T follicular helper cell (primary cell): ENCODE results near the gene PSD4.

Experiments
- DNase-seq: peaks from one replicate; pipeline ENCODE4 v3.0.0-alpha.2; 2020; ENCODE audit warnings: low read depth

The PSD4 gene

DNA sequence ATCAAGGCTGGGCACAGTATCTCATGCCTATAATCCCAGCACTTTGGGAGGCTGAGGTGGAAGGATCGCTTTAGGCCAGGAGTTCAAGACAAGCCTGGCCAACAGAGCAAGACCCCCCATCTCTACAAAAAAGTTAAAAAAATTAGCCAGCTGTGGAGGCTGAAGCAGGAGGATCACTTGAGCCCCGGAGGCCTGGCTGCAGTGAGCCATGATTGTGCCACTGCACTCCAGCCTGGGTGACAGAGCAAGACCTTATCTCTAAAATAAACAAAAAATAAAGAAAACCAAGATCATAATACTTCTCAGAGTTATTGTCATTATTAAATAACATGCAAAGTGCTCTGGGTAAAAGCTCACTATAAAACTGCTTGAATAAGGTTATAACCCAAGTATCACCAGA is 31.5 kb upstream of the PSD4 start:
- no peak for DNase-seq

DNA sequence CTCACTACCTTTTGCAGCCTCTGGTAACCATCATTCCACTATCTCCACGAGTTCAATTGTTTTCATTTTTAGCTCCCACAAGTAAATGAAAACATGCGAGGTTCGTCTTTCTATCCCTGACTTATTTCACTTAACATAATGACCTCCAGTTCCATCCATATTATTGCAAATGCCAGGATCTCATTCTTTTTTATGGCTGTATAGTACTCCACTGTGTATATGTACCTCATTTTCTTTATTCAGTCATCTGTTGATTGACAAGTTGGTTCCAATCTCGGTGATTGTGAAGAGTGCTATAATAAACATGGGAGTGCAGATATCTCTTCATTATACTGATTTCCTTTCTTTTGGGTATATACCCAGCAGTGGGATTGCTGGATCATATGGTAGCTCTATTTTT is 29.5 kb upstream of the PSD4 start:
- no peak for DNase-seq

DNA sequence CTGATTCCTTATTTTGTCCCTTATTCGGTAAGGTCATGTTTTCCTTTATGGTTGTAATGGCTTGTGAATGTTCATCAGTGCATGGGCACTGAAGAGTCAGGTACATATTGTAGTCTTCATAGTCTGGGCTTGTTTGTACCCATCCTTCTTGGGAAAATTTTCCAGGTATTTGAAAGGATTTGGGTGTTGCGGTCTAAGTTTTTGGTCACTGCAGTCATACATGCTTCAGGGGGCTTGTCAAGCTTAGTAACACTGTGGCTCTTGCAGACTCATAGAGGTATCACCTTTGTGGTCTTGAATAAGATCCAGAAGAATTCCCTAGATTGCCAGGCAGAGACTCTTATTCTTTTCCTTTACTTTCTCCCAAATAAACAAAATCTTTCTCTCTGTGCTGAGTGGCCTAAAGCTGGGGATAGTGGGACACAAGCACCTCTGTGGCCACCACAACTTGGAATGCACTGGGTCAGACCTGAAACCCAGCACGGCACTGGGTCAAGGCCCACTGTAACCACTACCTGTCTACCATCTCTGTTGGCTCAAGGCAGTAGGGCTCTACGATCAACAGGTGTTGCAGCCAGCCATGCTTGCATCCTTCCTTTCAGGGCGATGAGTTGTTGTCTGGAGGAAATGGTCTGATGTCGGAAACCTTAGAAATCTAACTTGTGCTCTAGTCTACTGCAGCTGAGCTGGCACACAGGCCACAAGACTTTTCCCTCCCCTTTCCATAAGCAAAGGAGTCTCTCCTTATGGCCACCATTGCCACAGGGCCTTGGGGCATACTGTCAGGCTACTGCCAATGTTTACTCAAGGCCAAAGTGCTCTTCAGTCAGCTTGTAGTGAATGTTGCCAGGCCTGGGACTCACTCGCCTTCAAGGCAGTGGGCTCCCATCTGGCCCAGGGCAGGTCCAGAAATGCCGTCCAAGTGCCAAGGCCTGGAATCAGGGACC is 24.9 kb upstream of the PSD4 start:
- no peak for DNase-seq

GRCh38 chr2:113149553-113150257 is 24.1 kb upstream of the PSD4 start:
- no peak for DNase-seq

GRCh38 chr2:113150258-113150601 is 23.5 kb upstream of the PSD4 start:
- DNase-seq: no peak

DNA sequence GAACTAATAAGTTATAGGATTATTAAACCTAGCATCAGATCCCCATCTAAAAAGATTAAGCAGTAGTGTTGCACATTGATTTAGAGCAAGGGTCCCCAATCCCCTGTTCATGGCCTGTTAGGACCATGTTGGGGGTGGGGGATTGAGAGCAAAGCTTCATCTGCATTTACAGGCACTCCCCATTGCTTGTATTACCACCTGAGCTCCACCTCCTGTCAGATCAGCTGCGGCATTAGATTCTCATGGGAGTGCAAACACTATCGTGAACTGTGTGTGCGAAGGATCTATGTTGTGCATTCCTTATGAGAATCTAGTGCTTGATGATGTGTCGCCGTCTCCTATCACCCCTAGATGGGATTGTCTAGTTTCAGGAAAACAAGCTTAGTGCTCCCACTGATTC is 18.4 kb upstream of the PSD4 start:
- DNase-seq: no peak

DNA sequence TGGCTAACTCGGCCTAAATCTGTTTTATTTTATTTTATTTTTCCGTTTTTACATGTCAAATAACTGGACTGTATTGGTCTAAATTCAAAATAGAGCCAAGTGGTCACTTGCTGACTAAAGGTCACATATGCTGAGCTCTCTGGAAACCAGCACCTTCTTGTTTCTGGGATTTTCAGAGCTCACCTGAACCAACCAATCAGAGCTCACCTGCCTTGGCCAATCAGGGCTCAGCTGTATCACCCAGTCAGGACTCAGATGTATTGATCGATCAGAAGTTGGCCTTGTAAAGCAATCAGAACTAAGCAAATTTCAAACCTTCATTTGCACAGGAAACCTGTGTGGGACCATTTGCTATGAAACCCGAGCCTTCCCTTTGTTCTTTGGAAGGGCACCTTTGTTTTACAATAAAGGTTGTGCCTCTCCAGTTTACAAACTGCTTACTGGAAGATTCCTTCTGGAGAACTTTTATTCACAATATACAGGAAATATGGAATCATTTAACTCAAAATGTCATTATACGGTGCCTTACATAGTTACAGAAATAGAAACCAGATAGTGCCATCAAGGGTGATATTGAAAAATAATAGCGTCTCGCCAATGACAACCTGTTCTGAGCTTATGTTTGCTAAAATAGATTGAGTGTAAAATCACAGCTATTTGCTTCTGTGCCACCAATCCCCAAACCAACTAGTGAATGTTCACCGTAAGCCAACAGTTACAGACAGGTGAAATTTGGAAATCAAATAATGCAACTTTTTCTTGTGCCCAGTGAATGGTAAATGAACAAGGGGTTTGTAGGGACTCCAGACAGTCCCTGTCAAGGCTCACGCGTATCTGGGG is 17.3 kb upstream of the PSD4 start:
- DNase-seq: no peak

GRCh38 chr2:113157118-113157896 is 16.5 kb upstream of the PSD4 start:
- no peak for DNase-seq

DNA sequence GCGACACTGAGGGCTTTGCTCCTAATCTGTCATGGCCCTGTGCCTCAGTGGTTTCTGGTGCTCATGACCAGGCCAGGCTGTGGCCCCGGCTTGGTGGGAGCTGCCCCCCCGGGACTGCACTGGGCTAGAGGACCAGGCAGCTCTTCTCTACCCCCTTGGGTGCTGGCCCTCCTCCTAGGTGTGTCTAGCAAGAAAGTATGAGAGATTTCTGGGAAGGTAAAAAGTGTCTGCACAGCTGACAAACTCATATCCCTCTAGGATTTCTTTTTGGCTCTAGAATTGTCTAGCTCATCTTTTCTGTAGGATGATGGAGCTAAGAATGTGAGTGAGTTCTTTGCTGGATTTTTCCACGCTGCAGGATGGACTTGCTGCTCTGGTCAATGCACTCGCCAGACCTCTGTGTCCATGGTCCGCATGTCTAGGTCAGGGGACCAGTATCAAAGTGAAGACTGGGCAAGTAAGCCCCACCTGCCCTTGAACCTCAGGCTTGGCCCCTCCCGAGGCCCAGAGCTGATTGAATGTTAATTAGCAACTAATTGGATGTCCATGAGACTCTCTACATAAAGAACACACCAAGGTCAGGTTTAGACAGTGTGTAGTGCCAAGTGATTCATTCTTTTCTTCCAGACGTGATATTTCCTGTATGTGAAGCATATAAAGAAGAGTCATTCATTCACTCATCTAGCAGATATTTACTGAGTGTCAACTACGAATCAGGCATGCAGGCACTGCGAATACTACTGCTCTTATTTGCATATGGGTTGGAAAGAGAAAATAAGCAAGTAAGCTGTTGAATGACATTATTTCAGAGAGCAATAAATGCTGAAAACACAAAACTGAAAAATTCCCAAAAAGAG is 15.6 kb upstream of the PSD4 start:
- no peak for DNase-seq

DNA sequence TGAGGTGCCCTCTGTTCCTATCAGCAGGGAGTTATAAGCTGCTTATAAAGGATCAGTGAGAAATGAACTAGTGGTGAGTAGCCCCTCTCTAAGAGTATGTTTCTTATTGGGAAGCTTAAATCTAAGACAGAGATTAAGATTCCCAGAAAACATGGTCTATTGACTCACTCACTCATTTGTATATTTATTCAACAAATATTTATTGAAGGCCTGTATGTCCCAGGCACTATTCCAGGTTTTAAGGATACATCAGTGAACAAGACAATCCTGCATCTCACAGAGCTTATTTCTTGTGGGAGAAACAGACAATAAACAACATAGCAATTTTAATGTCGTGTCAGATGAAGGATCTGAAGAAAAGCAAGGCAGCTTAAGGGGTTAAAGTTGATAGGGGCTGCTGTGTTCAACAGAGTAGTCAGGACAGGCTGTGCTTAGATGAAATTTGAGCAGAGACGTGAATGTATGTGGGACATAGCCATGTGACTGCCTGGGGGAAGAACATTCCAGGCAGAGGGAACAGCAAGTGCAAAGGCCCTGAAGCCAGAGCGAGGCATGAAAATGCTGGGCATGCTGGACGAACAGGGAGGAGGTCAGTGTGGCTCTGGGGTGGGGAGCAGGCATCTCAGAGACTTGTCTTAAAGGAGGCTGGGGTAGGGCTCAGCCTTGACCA is 14.8 kb upstream of the PSD4 start:
- no peak for DNase-seq

GRCh38 chr2:113160248-113160647 is 13.5 kb upstream of the PSD4 start:
- no peak for DNase-seq

- DNase-seq: no peak
Measured at GRCh38 chr2:113160962-113161361, 12.8 kb upstream of the PSD4 start.

DNA sequence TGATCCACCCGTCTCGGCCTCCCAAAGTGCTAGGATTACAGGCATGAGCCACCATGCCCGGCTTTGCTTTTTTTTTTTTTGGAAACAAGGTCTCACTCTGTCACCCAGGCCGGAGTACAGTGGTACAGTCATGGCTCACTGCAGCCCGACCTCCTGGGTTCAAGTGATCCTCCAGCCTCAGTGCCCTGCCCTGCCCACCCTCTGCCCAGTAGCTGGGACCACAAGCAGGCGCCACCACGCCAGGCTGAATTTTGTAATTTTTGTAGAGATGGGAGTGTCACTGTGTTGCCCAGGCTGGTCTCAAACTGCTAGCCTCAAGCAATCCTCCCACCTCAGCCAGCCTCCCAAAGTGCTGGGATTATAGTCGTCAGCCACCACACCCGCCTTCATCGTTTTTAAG is 11.6 kb upstream of the PSD4 start:
- DNase-seq: no peak

GRCh38 chr2:113162869-113163268 is 10.9 kb upstream of the PSD4 start:
- no peak for DNase-seq

- no peak for DNase-seq
Measured at GRCh38 chr2:113164215-113164929, 9.4 kb upstream of the PSD4 start.

DNA sequence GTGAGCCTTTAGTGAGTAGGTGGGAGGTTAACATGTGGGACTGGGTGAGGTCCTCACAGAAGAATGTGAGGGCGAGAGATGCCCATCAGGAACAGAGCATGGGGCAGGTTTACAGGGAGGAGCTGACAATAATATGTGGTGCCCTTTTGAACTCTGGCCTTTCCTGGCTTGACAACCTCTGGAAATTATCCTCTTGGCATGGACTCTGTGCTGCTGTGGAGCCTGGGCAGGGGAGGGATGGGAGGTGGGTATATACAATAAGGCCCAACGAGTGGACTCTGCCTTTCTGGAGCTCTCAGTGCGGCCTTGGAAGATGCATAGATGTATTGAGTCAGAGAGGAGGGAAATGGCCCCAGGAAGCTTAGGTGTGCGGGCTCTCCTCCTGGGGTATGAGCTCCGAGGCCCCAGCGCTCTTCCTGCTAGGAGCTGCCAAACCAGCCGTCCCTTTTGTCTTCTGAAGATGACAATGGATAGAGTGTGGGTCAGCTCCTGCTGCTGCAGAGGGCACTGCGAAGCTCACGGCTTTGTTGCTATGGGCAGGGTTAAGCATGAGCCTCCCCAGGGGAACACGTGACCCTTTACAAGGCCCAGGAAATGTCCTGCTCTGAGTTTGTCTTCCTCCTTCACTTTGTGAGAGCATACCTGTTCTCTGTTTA is 8.7 kb upstream of the PSD4 start:
- DNase-seq: no peak

GRCh38 chr2:113166187-113166645 is 7.6 kb upstream of the PSD4 start:
- DNase-seq: no peak

DNA sequence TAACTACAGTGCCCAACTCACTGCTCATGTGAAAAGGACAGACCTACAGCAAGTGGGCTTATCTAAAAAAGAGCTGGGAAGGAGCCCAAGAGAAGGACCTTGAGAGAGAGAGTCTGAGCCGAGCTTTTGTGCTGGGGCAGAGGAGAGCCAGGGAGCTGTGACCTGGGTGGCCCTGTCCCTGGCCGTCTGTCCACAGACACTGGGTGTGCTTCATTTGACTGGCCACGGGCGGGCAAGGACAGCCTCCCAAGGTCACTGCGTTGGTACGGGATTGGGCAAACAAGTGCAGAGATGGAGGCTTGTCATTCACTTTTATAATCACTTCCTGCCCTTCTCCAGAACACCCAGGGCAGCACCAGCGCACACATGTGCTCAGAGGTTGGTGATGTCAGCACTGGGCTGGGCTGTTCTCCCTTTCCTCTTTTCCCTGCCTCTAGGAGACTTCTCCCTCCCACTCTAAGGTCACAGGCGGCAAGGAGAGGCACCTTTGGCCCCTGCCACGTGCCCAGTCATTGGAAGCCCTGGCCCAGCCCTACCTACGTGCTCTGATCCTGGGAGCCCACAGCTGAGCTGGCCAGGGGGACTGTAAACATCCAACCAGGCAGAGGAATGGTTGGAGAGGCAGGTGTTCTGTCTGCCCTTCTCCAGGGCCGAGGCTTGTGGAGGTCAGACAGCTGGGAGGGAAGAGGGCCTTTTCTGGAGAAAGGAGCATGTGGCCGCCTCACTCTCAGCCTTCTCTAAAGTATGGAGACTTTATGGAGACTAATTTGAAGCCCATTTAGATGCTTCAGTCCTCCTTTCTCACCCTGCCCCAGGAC is 6.4 kb upstream of the PSD4 start:
- no peak for DNase-seq
